Measurements from ENCODE around the gene WDR81. TPM values are rescaled to one million over a fixed set of nuclear protein-coding genes. Genes with fewer than 3 reads are reported as not detected.

WDR81 gene
- polyA plus RNA-seq, 3 donors from 2014 or later: 5.8 to 27.2 (median 6.4) TPM

DNA sequence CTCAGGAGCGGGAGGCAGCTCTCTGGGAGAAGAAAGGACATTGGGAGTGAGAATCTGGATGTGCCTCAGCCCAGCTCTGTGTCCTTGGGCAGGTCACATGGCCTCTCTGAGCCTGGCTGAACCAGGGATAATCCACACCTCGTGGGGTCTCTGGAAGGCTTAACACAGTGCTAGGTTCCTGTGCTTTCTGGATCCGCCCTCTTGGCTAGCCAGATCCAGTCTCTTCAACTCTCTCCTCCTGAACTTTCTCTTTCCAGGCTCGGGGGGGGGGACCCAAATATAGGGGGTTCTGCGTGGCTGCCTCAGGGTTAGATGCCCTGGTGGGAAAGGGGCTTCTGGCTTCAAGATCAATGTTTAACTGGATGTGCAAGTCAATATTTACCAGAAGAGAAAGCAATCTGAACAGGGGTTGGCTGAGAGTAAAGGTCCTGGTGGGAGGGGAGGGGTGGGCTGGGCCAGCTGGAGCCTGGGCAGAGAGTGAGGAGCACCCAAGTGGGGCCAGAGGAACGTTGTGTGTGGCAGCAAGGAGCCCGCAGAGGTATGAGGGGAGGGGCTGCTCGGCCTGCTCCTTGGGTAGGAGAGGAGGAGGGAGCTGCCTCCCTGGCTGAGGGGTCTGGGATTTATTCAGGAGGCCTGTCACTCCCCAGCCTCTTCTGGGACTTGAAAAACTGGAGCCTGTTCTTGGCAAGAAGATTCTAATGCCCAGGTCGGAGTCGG, 18.0 kb downstream of the WDR81 start, which contains the start of gene SERPINF2:
TSS of gene SERPINF2 (plus strand) at position 501 of the 717 bp plus-strand sequence. CDS start 2,125 bp downstream, outside the sequence.
- no peak for DNase-seq
- Mint-ChIP-seq H3K36me3 (no peaks in the 10 kb centered on the region), H3K27me3 (ENCODE audit: low read depth in 3 of 3) (peaks cover 0 to 3% (median 0%) of the 10 kb centered on the region in 3 donors), H3K4me1 (no peaks in the 10 kb centered on the region), H3K4me3 (no peak within 1 kb of the TSS), H3K27ac (no peak within 1 kb of the TSS), H3K9me3 (no peaks in the 10 kb centered on the region)

DNA sequence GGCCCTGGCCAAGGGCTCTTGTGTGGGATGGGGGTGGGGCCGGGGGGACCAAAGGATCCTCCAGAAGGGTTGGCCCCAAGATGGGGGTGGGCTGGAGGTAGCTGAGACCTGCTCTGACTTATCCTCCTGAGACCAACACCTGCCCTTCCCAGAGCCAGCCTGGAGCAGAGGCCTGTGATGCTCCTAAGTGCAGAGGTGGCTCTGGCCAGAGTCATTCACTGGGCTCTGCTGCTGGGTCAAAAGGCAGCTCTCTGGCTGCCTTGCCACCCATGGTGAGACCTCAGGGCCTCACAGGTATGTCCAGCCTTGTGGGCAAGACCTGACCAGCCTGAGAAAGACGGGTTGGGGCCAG, 18.6 kb downstream of the WDR81 start:
- Mint-ChIP-seq H3K27ac (no peak overlapping the region), H3K4me3 (no peak overlapping the region), H3K4me1 (no peaks in the 10 kb centered on the region), H3K9me3 (no peaks in the 10 kb centered on the region), H3K36me3 (no peaks in the 10 kb centered on the region), H3K27me3 (ENCODE audit: low read depth in 3 of 3) (peaks cover 0 to 3% (median 0%) of the 10 kb centered on the region in 3 donors)
- no peak for DNase-seq

- H3K27ac Mint-ChIP-seq: no peak overlapping the region
These were observed 20.3 kb downstream of the WDR81 start for GRCh38 chr17:1744551-1745512.

GRCh38 chr17:1745513-1746020, 21.1 kb downstream of the WDR81 start:
- no peaks in the 10 kb centered on the region for H3K36me3 Mint-ChIP-seq
- no peaks in the 10 kb centered on the region for H3K9me3 Mint-ChIP-seq
- no peak overlapping the region for H3K27ac Mint-ChIP-seq
- peaks cover 2 to 8% (median 4%) of the 10 kb centered on the region in 3 donors for H3K27me3 Mint-ChIP-seq (ENCODE audit: low read depth in 3 of 3)
- no peak for DNase-seq
- no peak overlapping the region for H3K4me3 Mint-ChIP-seq
- H3K4me1 Mint-ChIP-seq: no peaks in the 10 kb centered on the region

More at GRCh38 chr17:1744551-1745512, 20.3 kb downstream of the WDR81 start:
- peaks cover 2 to 8% (median 4%) of the 10 kb centered on the region in 3 donors for H3K27me3 Mint-ChIP-seq (ENCODE audit: low read depth in 3 of 3)
- no peak for DNase-seq
- H3K4me3 Mint-ChIP-seq: no peak overlapping the region
- H3K4me1 Mint-ChIP-seq: no peaks in the 10 kb centered on the region
- no peaks in the 10 kb centered on the region for H3K36me3 Mint-ChIP-seq
- no peaks in the 10 kb centered on the region for H3K9me3 Mint-ChIP-seq

DNA sequence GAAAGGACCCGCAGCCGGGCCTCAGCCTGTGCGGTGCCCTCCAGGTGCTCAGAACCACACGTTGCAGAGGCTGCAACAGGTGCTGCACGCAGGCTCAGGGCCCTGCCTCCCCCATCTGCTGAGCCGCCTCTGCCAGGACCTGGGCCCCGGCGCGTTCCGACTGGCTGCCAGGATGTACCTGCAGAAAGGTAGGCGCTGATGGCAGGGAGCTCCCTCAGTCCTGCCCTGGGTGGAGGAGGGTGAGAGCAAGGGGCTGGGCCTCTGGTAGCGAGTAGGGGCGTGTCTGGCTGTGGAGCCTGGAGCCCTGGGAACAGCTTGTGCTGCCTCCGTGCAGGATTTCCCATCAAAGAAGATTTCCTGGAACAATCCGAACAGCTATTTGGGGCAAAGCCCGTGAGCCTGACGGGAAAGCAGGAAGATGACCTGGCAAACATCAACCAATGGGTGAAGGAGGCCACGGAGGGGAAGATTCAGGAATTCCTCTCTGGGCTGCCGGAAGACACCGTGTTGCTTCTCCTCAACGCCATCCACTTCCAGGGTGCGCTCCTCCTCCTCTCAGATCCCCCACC, 22.6 kb downstream of the WDR81 start:
- Mint-ChIP-seq H3K27me3 (ENCODE audit: low read depth in 3 of 3) (peaks cover 2 to 19% (median 4%) of the 10 kb centered on the region in 3 donors), H3K27ac (no peak overlapping the region), H3K9me3 (no peaks in the 10 kb centered on the region), H3K4me3 (no peak overlapping the region), H3K36me3 (no peaks in the 10 kb centered on the region), H3K4me1 (peaks cover 4 to 13% of the 10 kb centered on the region in 2 donors)
- DNase-seq: no peak

- Mint-ChIP-seq H3K27ac (peak overlapping the region in 1 of 6 donors; percentile 28), H3K36me3 (no peaks in the 10 kb centered on the region), H3K27me3 (ENCODE audit: low read depth in 3 of 3) (peaks cover 2 to 22% (median 7%) of the 10 kb centered on the region in 3 donors), H3K9me3 (no peaks in the 10 kb centered on the region), H3K4me3 (no peak overlapping the region), H3K4me1 (peaks cover 8 to 18% of the 10 kb centered on the region in 2 donors)
- DNase-seq: no peak
These were observed 26.1 kb downstream of the WDR81 start for GRCh38 chr17:1750628-1751027.

GRCh38 chr17:1752425-1753262, 28.1 kb downstream of the WDR81 start:
- Mint-ChIP-seq H3K4me3 (peak overlapping the region in 3 of 5 donors; percentile 27 to 69 (median 43)), H3K27me3 (ENCODE audit: low read depth in 3 of 3) (peaks cover 2 to 22% (median 4%) of the 10 kb centered on the region in 3 donors), H3K9me3 (no peaks in the 10 kb centered on the region), H3K4me1 (peaks cover 8 to 18% of the 10 kb centered on the region in 2 donors), H3K36me3 (no peaks in the 10 kb centered on the region), H3K27ac (peak overlapping the region in 5 of 6 donors; percentile 28 to 85 (median 50))
- no peak for DNase-seq

DNA sequence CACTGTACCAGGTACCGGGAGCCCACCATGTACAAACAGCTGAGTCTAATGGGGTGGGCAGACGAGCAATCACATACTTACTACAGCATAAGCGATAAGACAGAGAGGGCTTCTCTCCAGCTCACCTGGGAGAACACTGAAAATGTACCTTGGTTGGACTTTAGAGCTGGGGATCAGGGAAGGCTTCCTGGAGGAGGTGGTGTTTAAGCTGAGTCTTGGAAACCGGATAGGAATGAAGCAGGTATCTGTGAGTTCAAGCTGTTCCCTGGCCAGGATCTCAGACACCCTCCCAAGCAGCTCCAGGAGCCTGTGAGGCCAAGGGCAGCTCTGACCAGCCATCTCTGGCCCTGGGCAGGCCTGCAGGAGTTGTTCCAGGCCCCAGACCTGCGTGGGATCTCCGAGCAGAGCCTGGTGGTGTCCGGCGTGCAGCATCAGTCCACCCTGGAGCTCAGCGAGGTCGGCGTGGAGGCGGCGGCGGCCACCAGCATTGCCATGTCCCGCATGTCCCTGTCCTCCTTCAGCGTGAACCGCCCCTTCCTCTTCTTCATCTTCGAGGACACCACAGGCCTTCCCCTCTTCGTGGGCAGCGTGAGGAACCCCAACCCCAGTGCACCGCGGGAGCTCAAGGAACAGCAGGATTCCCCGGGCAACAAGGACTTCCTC, 29.4 kb downstream of the WDR81 start:
- no peaks in the 10 kb centered on the region for H3K9me3 Mint-ChIP-seq
- peaks cover under 1 to 14% (median 2%) of the 10 kb centered on the region in 3 donors for H3K27me3 Mint-ChIP-seq (ENCODE audit: low read depth in 3 of 3)
- no peak for DNase-seq
- H3K36me3 Mint-ChIP-seq: no peaks in the 10 kb centered on the region
- H3K27ac Mint-ChIP-seq: peak overlapping the region in 1 of 6 donors; percentile 40
- peaks cover 8 to 18% of the 10 kb centered on the region in 2 donors for H3K4me1 Mint-ChIP-seq
- H3K4me3 Mint-ChIP-seq: no peak overlapping the region

DNA sequence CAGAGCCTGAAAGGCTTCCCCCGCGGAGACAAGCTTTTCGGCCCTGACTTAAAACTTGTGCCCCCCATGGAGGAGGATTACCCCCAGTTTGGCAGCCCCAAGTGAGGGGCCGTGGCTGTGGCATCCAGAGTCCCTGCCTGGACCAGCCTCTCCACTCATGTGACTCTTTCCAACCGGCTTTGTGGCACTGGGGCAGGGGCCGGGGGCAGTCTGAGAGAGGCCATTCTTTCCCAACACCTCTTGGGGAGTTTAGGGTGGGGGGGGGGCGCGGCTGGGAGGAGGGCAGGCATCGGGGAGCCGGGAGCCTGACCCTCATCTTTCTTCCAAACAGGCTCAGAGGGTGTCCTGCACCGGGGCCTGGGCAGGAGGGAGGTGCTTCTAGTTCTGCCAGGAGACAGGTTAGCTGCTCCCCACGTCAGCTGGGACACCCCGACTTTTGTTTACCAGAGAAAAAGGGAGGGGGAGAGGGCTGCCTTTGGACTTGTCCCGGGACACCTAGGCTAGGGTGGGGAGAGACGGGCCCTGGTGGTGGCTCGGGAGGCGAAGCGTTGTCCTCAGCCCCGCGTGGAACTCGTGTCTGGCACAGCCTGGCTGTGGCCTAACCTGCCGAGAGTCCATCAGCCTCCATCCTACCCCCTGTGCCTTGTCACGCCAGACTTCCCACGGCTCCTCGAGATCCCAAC, 30.1 kb downstream of the WDR81 start:
- Mint-ChIP-seq H3K4me1 (peaks cover 8 to 18% of the 10 kb centered on the region in 2 donors), H3K9me3 (no peaks in the 10 kb centered on the region), H3K27me3 (ENCODE audit: low read depth in 3 of 3) (peaks cover 0 to 14% (median 2%) of the 10 kb centered on the region in 3 donors), H3K4me3 (no peak overlapping the region), H3K27ac (peak overlapping the region in 1 of 6 donors; percentile 40), H3K36me3 (no peaks in the 10 kb centered on the region)
- DNase-seq: no peak

DNA sequence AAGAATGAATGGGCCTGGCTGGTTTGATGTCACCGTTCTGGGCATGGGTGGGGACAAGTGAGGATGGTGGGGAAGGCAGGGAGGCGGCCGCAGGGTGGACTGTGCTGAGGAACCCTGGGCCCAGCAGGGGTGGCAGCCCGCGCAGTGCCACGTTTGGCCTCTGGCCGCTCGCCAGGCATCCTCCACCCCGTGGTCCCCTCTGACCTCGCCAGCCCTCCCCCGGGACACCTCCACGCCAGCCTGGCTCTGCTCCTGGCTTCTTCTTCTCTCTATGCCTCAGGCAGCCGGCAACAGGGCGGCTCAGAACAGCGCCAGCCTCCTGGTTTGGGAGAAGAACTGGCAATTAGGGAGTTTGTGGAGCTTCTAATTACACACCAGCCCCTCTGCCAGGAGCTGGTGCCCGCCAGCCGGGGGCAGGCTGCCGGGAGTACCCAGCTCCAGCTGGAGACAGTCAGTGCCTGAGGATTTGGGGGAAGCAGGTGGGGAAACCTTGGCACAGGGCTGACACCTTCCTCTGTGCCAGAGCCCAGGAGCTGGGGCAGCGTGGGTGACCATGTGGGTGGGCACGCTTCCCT, 30.8 kb downstream of the WDR81 start:
- Mint-ChIP-seq H3K27ac (no peak overlapping the region), H3K36me3 (no peaks in the 10 kb centered on the region), H3K4me1 (peaks cover 8 to 18% of the 10 kb centered on the region in 2 donors), H3K4me3 (no peak overlapping the region), H3K27me3 (ENCODE audit: low read depth in 3 of 3) (peaks cover 0 to 14% (median 2%) of the 10 kb centered on the region in 3 donors), H3K9me3 (no peaks in the 10 kb centered on the region)
- no peak for DNase-seq

DNA sequence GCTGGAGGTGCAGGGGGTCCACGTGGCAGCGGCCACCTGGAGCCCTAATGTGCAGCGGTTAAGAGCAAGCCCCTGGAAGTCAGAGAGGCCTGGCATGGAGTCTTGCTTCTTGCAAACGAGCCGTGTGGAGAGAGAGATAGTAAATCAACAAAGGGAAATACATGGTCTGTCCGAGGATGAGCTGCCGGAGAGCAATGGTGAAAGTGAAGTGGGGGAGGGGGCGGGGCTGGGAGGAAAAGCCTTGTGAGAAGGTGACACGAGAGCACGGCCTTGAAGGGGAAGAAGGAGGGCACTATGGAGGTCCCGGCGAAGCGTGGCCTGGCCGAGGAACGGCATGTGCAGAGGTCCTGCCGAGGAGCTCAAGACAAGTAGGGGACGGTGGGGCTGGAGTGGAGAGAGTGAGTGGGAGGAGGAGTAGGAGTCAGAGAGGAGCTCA, 31.3 kb downstream of the WDR81 start:
- no peak overlapping the region for H3K27ac Mint-ChIP-seq
- H3K4me1 Mint-ChIP-seq: peaks cover 8 to 17% of the 10 kb centered on the region in 2 donors
- no peak for DNase-seq
- peaks cover 0 to 13% (median 2%) of the 10 kb centered on the region in 3 donors for H3K27me3 Mint-ChIP-seq (ENCODE audit: low read depth in 3 of 3)
- no peaks in the 10 kb centered on the region for H3K9me3 Mint-ChIP-seq
- H3K4me3 Mint-ChIP-seq: no peak overlapping the region
- no peaks in the 10 kb centered on the region for H3K36me3 Mint-ChIP-seq

GRCh38 chr17:1758807-1759206, 34.3 kb downstream of the WDR81 start:
- no peak for DNase-seq
- peaks cover 11% of the 10 kb centered on the region in 2 donors for H3K4me1 Mint-ChIP-seq
- H3K4me3 Mint-ChIP-seq: no peak overlapping the region
- H3K27me3 Mint-ChIP-seq (ENCODE audit: low read depth in 3 of 3): no peaks in the 10 kb centered on the region
- peak overlapping the region in 1 of 6 donors; percentile 73 for H3K27ac Mint-ChIP-seq
- no peaks in the 10 kb centered on the region for H3K9me3 Mint-ChIP-seq
- H3K36me3 Mint-ChIP-seq: no peaks in the 10 kb centered on the region
